GM18867 (cell line): ENCODE data around the gene SNX13.

Source experiments
- ATAC-seq: cut with Tn5 transposase; IDR thresholded peaks from one replicate; pipeline ENCODE4 v1.9.1; 2021; ENCODE audit warnings: mild to moderate bottlenecking, moderate library complexity; ENCODE audit not compliant: unreplicated experiment

Gene SNX13, protein sequence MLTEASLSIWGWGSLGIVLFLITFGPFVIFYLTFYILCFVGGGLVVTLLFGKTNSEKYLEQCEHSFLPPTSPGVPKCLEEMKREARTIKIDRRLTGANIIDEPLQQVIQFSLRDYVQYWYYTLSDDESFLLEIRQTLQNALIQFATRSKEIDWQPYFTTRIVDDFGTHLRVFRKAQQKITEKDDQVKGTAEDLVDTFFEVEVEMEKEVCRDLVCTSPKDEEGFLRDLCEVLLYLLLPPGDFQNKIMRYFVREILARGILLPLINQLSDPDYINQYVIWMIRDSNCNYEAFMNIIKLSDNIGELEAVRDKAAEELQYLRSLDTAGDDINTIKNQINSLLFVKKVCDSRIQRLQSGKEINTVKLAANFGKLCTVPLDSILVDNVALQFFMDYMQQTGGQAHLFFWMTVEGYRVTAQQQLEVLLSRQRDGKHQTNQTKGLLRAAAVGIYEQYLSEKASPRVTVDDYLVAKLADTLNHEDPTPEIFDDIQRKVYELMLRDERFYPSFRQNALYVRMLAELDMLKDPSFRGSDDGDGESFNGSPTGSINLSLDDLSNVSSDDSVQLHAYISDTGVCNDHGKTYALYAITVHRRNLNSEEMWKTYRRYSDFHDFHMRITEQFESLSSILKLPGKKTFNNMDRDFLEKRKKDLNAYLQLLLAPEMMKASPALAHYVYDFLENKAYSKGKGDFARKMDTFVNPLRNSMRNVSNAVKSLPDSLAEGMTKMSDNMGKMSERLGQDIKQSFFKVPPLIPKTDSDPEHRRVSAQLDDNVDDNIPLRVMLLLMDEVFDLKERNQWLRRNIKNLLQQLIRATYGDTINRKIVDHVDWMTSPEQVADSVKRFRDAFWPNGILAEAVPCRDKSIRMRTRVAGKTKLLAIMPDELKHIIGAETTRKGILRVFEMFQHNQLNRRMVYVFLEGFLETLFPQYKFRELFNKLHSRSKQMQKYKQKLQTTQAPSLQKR

DNA sequence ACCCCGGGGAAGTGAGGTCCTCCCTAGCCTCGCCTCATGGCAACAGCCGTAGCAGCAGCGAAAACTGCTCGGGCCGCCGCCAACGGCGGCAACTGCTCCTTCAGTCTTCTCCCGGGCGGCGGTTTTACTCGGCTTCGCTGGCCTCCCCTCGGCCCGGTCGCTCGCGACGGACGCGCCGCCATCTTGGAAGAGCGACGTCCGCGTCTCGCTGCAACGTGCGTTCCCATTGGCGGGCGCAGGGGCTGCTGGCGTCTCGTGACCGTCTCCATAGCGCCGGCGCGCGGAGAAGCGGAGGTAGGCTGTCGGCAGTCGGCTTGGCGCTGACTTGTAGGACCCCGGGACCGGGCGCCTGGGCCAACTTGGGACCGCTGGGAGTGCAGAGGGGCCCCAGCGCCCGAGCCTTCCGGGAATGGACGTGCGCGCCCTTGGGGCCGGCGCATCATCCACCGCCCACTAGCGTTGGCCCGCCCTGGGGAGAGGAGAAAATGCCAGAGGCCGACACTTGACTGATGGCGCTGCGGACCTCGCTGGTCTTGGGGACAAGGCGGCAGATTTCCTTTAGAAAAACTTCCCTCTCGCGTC, at the start of gene SNX13:
Gene SNX13 (minus strand): TSS at position 193 of the 582 bp plus-strand sequence. CDS start 199 bp downstream, outside the sequence.
- ATAC-seq: peak; percentile 94

DNA sequence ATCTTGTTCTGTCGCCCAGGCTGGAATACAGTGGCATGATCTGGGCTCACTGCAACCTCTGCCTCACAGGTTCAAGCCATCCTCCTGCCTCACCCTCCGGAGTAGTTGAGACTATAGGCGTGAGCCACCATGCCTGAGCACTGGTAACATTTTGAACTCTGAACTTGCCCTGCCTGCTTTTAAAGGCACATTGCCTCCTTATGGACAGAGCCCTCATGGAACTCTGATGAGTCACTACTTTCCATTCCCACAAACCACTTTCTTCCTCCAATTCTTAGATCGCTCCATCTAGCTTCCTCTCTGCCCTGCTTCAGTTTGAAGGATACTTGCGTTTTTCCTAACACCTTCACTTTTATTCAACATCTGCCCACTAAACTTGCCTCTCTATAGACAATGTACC, 49.3 kb upstream of the SNX13 start:
- no peak for ATAC-seq

DNA sequence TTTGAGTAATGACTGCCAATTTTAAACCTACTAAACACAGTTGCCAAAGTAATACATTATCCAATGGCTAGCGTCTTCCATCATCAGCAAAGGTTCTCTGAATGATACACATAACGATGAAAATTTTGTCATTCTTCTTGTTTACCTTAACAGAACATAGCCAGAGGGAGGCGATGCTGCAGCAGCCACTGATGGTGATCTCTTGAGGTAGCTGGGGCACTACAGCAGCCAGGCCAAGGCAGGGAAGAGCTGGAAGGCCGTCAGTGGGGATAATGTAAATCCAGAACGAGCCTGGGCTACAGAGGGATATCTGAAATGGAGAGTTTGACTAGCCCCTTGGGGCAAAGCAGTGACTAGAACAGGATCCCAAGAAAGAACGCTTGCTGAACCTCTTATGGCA, 48.6 kb upstream of the SNX13 start:
- no peak for ATAC-seq

DNA sequence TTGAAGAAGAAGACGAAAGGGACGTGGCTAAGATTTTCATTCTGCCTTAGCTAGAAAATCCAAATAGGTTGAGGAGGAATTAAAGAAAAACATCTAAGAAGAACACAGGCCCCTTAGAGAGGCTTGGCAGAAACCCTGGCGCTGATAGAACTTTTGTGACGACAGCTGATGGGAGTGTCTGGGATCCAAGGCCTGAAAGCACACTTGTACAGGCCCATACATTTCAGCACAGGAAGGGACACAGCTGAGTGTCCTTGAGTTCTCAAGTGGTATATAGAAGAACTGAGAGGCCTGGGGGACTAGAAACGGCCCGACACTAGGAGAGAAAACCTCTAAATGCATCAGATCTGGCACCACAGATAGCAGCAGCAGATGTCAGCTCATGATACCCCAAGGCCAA, 47.8 kb upstream of the SNX13 start:
- no peak for ATAC-seq

DNA sequence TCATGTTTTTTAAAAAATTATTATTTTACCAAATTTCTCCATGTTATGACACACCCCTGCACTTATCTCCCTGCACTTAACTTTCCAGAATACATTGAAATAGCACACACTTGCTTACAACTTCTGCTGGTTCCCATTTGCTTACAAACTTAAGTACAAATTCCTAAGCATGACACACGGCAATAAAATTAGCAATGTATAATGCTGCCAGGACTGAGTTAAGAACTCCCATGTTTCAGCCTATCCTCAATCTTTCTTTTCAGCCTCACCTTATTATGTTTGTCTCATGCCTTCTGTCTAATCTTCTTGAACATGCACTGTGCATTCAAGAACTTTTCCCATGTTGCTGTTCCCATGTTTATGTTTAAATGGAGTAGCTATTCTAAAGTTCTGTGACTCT, 46.6 kb upstream of the SNX13 start:
- ATAC-seq: no peak

DNA sequence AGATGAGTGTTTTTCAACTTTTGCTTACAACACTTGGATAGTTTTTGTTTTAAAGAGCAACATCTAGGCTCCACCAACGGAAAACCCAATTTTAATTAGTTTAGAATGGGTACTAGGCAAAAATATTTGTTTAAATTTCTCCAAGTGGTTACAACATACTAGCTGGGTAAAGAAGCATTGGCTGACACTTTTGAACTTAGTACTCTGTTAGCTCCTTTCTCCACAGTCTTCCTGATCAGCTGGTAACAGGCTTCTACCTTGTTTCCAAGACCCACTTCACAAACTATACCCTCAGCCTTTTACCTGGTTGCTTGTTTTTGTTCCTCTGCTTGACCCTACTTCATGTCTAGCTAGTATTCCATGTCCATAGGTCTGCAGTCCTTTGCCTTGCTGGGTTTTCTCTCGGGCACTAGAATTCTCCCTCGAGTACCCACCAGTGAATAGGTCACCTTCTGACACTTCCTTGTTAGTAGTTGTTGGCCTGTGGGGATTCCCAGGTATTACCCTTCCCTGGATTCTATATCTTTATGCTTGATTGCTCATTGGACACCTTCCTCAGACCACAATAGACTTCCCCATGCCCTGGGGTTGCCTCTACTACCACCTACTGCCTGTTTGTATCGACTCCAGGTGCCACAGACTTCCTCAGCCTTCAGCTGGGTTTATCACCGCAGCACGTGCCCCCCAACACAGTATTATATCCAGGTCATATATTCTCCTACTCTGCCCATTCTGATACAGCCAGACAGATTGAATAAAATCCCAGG, 45.4 kb upstream of the SNX13 start:
- ATAC-seq: no peak

DNA sequence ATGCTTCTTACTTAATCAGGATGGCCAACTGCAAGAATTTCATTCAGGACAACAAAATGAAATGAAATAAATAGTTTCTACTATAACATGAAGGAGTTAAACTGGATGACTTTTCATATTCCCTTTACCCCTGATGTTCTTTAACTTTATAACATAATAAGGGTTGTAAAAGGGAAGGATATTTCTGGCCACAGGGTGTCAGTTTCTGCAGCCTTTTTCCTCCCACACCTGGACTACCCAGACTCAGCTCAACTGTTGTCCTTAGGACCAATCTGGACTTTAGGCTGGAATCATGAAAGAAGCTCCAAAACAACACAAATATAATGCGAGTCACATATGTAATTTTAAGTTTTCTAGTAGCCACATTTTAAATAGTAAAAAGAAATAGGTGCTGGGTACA, 44.0 kb upstream of the SNX13 start:
- no peak for ATAC-seq

DNA sequence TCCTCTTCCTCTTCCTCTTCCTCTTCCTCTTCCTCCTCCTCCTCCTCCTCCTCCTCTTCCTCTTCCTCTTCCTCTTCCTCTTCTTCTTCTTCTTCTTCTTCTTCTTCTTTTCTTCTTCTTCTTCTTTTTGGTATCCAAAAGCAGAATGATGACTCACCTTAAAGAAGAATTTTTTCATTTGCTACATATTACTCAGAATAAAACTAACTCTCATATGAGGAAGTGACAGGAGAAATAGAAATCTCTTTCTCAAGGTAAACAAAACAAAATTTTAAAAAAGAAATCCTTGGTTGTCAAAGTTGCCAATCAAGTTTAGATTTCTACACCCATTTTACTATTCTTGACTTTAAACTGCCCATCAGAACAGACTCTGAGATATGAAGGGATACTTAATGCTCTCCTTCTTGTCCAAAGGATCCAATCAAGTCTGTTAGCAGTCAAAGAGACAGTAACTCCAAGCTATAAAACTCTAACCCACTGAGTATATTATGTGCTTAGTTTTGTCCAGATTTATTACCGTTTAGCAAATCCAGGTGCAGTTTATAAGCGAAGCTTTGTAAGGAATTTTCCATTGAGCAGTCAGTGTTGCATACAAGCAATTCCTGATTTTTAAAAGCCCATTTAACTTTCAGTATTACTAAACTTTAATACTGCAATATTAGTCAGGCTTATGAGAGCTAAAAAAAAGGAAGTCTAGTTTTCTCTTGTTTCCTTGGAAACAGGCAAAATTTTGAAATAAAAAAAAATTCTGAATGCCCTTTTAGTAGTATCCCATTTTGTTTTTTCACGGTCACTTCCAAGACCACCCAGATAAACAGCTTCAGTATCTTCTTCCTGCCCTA, 43.1 kb upstream of the SNX13 start:
- no peak for ATAC-seq

DNA sequence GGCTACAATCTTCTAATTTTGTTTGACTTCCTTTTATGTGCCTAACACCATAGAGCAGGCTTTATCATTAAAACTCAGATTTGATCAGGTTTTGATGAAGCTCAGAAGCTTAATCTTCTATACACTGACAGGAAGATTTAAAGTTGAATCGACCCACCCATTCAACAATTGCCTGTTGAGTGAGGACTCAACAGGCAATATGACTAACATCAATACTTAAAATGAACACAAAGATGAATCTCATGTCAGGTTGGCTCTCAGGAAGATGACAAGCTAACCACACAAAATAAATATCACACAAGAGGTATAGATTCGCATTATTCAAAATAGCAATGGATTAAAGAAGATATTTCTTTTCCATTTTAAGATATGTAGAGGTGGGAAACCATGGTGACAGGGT, 36.7 kb upstream of the SNX13 start:
- ATAC-seq: no peak

DNA sequence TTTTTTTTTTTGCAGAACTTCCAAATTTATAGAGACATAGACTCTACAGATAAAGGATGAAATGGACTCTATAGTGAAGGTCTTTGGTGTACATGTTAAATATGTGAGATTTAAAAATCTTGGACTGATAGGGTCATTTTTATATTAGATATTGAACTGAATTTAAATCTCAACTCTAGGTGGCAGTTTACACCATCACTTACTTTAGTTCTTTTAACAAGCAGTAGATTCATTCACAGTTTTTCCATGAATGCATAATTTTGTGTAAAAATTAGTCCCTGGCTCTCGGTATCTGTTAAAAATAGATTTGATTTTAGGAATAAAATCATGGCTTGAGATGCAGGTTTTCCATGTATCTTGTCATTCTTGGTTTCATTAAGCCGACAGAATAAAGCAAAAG, 31.1 kb upstream of the SNX13 start:
- ATAC-seq: no peak

DNA sequence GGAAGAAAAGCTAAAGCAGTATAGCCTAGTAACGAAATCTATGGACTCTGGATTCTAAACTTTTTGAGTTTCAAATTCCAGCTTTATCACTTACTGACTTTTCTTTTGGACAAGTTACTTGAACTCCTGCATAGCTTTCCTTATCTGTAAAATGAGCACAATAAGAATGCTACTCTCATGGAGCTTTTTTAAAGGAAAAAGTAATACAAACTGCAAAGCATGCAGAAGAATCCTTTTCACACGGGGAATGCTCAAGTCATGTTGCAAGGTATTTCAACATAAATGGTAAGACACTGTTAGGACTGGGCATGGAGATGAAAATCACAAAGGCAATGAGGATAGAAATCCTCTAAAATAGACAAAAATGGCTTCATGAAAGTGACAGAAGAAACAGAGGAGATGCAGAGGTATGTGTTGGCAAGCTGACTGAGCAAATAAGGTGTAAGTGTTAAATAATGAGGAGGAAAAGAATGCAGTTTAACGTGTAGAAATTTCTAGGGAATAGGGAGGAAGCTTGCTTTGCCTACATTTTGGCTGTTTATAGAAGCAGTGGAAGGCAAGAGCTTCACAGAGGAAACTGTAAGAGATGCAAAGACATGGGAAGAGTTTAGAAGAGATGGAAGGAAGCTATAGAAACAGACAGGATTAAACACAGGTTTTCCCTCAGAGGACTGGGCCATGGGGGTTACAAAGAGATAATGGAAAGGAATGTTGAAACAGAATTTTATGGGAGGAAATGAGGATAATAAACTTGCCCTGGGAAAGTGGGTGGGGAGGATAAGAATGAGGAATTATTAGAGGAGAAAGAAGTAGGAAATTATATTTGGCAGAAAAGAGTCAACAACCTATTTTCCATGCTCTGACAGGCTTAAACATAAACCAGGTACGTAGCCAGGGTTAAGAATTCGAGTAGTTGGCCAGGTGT, 28.8 kb upstream of the SNX13 start:
- ATAC-seq: no peak

DNA sequence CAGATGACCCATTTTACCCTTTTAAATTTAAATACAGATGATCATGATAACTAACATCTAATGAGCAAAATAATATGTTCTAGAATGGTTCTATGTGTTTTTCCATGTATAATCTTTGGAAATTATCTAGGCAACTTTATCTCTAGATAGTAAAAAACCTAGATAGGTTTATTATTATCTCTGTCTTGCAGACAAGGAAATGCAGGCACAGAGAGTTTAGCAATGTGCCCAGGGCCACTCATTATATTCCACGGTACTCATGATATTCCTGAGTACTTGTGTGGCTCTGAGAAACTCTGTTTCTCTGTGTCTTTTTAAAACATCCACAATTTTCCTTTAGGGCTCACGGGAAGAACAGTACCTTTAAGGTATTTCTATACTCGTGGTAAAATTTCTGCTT, 26.4 kb upstream of the SNX13 start:
- ATAC-seq: no peak

DNA sequence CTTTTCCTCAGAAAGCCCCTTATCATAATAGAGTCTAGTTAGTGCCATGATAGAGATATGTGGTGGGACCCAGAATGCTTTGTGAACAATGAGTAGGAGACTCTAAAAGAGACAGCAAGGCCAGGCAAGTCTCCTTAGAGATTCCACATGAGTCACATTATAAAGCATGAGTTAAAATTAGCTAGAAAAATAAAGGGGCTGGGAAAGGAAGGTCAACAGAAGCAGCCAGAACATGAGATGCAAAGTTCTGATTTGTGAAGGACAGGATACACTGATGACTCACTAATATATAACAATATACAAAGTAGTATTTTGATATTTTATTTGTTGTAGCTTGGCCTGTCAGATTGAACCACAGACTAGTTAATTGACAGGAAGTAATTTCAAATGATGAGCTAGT, 25.3 kb upstream of the SNX13 start:
- no peak for ATAC-seq

DNA sequence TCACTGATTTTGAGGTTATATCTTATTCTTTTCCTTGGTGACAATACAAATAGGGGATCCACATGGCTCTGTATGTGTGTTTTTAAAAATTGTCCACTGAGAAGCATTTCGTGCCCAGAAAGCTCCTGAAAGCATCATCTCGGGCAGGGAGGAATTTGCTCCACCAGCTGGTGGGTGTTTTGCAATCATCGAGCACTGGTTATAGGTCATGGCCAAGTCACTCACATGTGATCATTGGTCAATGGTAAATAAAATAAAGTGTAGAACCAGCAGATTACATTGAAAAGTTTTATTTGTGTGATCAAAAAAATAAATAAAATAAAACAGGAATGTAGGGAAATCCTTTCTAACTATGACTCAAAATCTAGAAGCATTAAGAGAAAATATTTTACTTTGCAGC, 23.0 kb upstream of the SNX13 start:
- no peak for ATAC-seq

DNA sequence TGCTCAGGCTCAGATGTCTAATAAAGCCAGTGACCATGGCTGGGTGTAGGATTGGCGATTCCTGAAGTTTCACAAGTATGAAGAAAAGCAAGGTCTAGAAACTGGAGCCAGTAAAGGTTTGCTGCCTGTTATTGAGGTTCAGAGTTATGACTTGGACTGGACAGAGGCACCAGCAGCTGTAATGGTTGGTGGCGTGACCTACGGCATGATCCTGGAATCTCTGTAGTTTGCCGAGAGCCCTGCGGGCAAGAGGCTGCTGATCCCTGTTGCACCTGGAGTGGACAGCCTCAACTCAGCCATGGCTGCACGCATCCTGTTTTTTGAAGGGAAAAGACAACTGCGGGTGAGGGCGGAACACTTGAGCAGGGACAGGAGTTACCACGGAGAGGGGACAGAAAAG, 22.4 kb upstream of the SNX13 start:
- ATAC-seq: no peak

DNA sequence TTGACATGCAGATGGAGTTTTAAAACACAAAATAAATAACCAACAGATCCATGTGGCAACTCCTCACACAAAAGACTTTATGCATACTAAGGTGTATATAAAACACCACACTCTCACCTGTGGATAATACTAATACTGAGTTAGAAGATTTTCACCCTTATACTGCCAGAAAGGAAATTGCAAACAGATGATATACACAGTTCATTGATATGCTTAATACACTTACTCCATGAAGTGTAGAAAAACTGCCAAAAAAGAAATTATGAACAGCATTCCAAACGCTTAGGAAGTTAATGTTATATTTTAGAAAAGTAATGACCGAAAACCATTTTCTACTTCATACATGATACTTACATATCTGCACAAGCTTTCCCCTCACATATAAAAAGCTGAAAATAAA, 17.6 kb upstream of the SNX13 start:
- no peak for ATAC-seq

DNA sequence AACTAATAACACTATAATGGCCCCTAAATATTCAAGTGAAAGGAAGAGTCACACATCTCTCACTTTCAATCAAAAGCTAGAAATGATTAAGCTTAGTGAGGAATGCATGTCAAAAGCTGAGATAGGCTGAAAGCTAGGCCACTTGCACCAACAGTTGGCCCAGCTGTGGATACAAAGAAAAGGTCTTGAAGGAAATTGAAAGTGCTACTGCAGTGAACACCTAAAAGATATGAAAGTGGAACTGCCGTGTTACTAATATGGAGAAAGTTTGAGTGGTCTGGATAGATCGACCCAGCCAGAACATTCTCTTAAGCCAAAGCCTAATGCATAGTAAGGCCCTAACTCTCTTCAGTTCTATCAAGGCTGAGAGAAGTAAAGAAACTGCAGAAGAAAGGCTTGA, 12.1 kb upstream of the SNX13 start:
- ATAC-seq: peak; percentile 100

DNA sequence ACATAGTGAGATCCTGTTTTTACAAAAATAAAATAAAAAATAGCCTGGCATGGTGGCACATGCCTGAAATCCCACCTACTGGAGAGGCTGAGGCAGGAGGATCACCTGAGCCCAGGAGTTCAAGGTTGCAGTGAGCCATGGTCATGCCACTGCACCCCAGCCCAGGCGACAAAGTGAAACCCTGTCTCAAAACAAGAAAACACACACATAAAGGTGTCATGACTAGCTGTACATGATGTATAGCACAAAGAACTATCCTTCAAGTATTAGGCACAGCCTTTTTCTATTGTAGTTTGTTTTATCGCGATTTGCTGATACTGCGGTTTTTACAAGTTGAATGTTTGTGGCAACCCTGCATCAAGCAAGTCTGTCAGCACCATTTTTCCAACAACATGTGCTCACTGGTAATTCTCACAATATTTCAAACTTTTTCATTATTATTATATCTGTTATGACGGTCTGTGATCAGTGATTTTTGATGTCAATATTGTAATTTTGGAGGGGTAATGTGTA, 11.5 kb upstream of the SNX13 start:
- ATAC-seq: no peak
